ENCODE results near the gene PAGR1.
"Not testable (repeated sequence)": the region's sequence is repeated elsewhere in the genome, so short reads cannot be mapped to it uniquely, and the experiment has no call there.

PAGR1 gene

GRCh38 chr16:29815793-29816693, at the start of gene PAGR1:
Gene PAGR1, plus strand, starts transcription at chr16:29816152. Its CDS starts 374 bp downstream, at chr16:29816526.
- peak; percentile 92 for DNase-seq

DNA sequence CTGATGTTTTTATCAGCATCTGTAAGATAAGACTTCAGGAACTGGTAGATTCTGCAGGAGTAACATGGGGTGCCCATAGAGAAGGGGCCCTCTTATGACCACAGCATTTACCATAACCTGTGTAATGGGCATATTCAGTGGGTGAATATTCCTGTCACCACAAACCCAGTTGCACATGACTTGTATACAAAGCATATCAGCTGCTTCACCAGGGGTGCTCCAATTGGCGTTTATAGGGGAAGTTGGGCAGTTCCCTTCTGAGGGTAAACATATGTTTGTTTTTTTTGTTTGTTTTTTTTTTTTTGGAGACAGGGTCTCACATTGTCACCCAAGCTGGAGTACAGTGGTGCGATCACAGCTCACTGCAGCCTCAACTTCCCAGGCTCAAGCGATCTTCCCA, 49.4 kb upstream of the PAGR1 start:
- DNase-seq: no peak

- DNase-seq: no peak
Measured at GRCh38 chr16:29767062-29767461, 48.9 kb upstream of the PAGR1 start.

GRCh38 chr16:29769507-29769906, 46.4 kb upstream of the PAGR1 start:
- DNase-seq: no peak

GRCh38 chr16:29770250-29770929, 45.6 kb upstream of the PAGR1 start:
- peak; percentile 10 for DNase-seq

- not testable (repeated sequence) for DNase-seq
Measured at GRCh38 chr16:29772330-29772729, 43.6 kb upstream of the PAGR1 start.

- DNase-seq: no peak
Measured at GRCh38 chr16:29774730-29775129, 41.2 kb upstream of the PAGR1 start.

DNA sequence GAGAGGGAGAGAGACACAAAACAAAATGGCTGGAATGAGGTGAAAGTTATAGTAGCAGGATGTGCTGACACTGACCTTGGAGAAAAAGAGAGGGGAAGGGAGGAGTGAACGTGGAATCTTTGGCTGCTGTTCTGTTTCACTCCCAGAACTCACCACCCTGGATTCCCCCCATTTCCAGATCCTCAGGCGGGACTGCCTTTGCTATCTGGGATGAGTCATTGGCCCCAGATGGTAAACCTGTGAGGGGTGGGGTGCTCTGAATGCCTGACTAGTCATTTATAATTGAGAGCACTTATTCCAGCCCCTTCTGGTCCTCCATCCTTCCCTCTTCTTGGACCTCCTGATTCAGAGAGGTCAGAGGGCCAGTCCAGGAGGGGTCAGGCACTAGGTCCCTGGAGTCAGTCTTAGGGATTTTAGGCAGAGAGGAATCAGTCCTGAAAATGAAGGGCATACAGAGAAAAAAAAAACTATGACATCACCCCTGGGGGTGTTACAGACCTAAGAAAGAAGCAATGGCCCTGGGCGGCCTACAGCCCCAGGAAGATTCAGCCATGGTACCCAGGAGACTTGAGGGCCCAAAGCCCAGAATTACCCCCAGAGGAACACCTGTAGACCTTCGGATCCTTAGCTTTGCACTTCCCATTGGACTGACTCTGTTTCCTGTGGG, 40.1 kb upstream of the PAGR1 start:
- DNase-seq: no peak

DNA sequence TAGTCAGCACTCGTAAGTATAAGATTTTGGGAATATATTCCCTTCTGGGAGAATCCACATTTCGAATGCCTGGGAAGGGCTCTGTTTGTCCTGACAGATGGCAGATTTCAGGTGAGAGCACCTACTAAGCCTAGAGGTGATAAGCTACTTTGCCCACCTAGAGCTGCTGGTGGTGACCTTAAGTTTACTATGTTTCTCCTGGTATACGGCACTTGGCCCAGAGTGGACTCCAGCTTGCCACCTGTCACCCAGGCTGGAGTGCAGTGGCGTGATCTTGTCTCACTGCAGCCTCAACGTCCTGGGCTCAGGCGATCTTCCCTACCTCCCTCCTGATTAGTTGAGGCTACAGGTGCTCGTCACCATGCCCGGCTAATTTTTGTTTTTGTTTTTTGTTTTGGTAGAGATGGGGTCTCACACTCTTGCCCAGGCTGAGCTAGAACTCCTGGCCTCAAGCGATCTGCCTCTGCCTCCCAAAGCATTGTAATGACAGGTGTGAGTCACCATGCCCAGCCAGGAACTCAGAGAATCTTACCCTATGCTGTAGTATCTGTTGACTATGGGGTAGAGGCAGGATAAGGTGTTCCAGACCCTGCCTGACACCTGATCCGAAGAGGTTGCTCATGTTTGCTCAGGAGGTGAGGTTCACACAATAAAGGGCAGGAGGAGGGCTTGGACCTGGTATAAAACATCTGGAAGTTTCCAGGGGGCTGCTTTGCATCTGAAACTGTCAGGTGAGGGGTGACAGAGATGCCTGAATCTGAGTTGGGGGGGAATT, 38.2 kb upstream of the PAGR1 start, which contains the start of gene ZG16:
TSS of gene ZG16 (plus strand) at position 681 of the 775 bp plus-strand sequence. CDS start 1,011 bp downstream, outside the sequence.
- DNase-seq: no peak

- no peak for DNase-seq
Measured at GRCh38 chr16:29779474-29779873, 36.5 kb upstream of the PAGR1 start.

- not testable (repeated sequence) for DNase-seq
Measured at GRCh38 chr16:29783094-29783953, 32.6 kb upstream of the PAGR1 start.

GRCh38 chr16:29784157-29784556, 31.8 kb upstream of the PAGR1 start:
- no peak for DNase-seq

- DNase-seq: no peak
Measured at GRCh38 chr16:29784901-29785500, 31.0 kb upstream of the PAGR1 start.

GRCh38 chr16:29787155-29787554, 28.8 kb upstream of the PAGR1 start:
- not testable (repeated sequence) for DNase-seq

- no peak for DNase-seq
Measured at GRCh38 chr16:29789775-29790182, 26.2 kb upstream of the PAGR1 start.

DNA sequence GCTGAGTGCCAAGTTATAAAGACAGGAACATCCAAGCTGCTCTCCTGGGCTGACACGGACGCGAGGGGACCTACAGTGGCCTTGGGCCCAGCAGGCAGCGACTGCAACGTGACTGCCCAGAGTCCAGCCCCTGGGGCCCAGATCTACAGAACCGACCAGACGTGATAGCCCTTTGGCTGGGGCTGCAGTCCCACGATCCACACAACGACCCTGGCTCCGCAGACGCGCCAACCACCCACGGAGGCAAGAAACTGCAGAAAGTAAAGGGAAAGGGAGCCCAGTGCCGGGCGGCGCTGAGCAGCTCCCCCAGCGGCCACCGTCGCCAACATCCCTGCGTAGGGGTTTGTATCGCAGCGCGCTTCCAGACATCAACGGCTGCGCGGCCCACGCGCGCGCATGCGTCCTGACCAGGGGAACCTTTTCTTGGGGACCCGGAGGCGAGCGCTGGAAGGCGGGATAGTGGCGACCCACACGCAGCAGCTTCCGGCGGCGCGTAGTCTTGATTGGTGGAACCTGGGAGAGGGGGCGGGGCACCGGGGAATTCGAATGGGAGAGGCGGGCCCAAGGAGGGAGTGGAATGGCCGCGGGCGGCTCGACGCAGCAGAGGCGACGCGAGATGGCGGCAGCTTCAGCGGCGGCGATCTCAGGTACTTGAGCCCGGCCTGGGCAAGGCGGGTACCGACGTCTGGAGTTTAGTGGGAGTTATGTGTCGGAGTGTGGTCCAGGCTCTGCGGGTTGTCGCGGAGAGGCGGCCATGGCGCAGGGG, 25.6 kb upstream of the PAGR1 start, which contains the start of gene KIF22:
TSS of gene KIF22 (plus strand) at position 569 of the 766 bp plus-strand sequence. CDS start at position 578, 9 bp downstream.
- peak; percentile 71 for DNase-seq

- DNase-seq: no peak
Measured at GRCh38 chr16:29790949-29791844, 24.8 kb upstream of the PAGR1 start.

- no peak for DNase-seq
Measured at GRCh38 chr16:29791845-29792807, 23.8 kb upstream of the PAGR1 start.
